ENCODE measurements around the gene SIGLEC8.
"Not testable (repeated sequence)": the region's sequence is repeated elsewhere in the genome, so short reads cannot be mapped to it uniquely, and the experiment has no call there.

GRCh38 chr19:51420511-51420910 lies 37.7 kb downstream of the SIGLEC8 start:
- not testable (repeated sequence) for TF ChIP-seq POLR2A, CTCF (IDR thresholded peaks at IDR 0.05)
